Mammary epithelial cell (primary cell): Measurements from ENCODE around the gene BCAR1.

Source experiments
- CTCF ChIP-seq, 2 donors: IDR thresholded peaks in 1 of 2; conservative IDR thresholded peaks in 1 of 2; 2 replicates each; pipeline ENCODE4 v1.5.1; 2011 to 2012; ENCODE audit warnings: inconsistent platforms in 2 of 2, low read length in 2 of 2, mild to moderate bottlenecking in 2 of 2, control low read depth in 1 of 2, low read depth in 1 of 2; ENCODE audit not compliant: insufficient read depth in 1 of 2; ENCODE audit errors: extremely low read depth in 1 of 2
- EZH2 ChIP-seq: IDR thresholded peaks from 2 replicates; pipeline ENCODE4 v1.6.1; 2012; ENCODE audit warnings: low read length, inconsistent platforms, borderline replicate concordance

DNA sequence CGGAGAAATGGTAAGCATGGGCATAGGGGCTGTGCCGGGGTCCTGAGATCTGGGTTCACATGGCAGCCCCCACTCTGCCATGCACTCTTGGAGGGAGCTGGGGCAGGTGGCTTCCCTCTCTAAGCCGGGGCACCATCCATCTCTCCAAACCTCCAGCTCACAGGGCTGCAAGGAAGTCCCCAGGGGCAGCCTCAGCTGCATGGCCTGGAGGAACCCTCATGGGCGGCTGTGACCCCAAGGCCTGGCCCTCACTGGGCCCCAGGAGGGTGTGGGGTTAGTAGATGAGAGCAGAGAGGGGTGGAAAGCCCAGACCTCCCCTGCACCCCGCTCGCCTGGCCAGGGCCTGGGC, 47.0 kb downstream of the BCAR1 start:
- TF ChIP-seq CTCF (conservative IDR thresholded peaks at IDR 0.05 in 1 of 2, IDR thresholded peaks at IDR 0.05 in 1 of 2; ENCODE audit: extremely low read depth in 1 of 2, insufficient read depth in 1 of 2, low read depth in 1 of 2, low read length in 2 of 2) (no peak), EZH2 (no peak)
